HUES6 (cell line): Measurements from ENCODE around the gene ZNF714.

Experiments used
- H3K27ac ChIP-seq: 2 replicates; pipeline ENCODE4 v1.7.0; 2013; ENCODE audit warnings: low read depth, mild to moderate bottlenecking, low read length, inconsistent platforms
- H3K27me3 ChIP-seq: 2 replicates; pipeline ENCODE4 v1.6.1; 2013; ENCODE audit warnings: low read length; ENCODE audit not compliant: control insufficient read depth, insufficient read depth
- H3K36me3 ChIP-seq: 2 replicates; pipeline ENCODE4 v1.6.1; 2013; ENCODE audit warnings: low read length; ENCODE audit not compliant: control insufficient read depth, insufficient read depth
- H3K4me1 ChIP-seq: 2 replicates; pipeline ENCODE4 v1.6.1; 2013; ENCODE audit warnings: low read length; ENCODE audit not compliant: control insufficient read depth, insufficient read depth
- H3K4me3 ChIP-seq: 2 replicates; pipeline ENCODE4 v1.5.1; 2013; ENCODE audit warnings: low read depth, low read length
- H3K9ac ChIP-seq: one replicate; pipeline ENCODE4 v1.6.1; 2013; ENCODE audit warnings: mild to moderate bottlenecking, low read length
- H3K9me3 ChIP-seq: 2 replicates; pipeline ENCODE4 v1.6.1; 2013; ENCODE audit warnings: low read depth, low read length; ENCODE audit not compliant: control insufficient read depth, insufficient read depth

ZNF714 gene

DNA sequence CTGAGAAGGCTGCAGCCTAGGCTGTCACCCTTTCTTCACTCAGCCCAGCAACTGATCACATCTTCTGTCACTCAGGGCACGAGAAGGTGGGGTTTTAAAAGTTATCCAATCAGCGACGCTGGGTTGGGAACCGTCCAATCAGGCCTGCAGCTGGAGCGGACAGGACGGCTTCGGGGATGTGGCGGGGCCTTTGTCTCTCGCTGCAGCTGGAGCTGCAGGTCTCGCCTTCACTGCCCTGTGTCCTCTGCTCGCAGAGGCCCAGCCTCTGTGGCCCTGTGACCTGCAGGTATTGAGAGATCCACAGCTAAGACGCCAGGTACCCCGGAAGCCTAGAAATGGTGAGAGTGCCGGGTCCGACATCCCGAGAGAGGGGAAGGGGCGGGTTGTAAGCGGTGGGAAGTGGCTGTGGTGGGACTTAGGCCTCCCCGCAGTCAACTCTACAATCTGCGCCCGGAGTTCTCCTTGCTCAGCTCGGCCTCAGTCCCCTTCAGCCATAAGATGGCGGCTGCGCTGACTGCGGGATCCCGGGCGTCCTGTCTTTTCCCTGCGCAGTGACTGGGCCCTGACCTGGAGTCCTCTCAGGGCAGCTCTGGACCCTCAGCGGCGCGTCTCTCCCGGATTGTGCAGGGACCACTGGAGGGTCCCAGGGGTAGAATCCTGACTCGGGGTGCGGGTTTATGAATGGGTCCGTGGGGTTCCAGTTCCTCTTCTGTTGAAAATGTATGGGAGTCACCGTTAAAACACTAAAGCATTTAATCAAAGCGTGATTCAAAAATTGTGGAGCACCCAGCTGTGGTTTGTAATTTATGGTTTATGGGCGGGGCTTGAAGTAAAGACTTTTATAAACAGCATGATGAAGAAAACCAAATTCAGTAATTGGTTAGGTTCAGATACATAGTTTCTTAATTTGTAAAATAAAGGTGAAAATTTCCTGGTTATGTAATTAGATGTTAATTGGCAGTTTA, at the start of gene ZNF714:
TSS of gene ZNF714 (plus strand) at position 193 of the 965 bp plus-strand sequence. CDS start 16,066 bp downstream, outside the sequence.
- Histone ChIP-seq H3K36me3 (peaks cover 29% of the 10 kb centered on the region), H3K4me1 (0 out of 2 replicates have a peak, but pooled peaks cover 2% of the 10 kb centered on the region), H3K4me3 (peak within 1 kb of the TSS; percentile 94), H3K9me3 (no peaks in the 10 kb centered on the region), H3K27me3 (no peaks in the 10 kb centered on the region), H3K9ac (peak within 1 kb of the TSS; percentile 97), H3K27ac (peak within 1 kb of the TSS; percentile 85)

GRCh38 chr19:21045028-21045427, 37.0 kb upstream of the ZNF714 start:
- Histone ChIP-seq H3K27me3 (no peaks in the 10 kb centered on the region), H3K27ac (no peak overlapping the region), H3K4me1 (no peaks in the 10 kb centered on the region), H3K4me3 (no peak overlapping the region), H3K9me3 (peaks cover 39% of the 10 kb centered on the region), H3K36me3 (peaks cover 40% of the 10 kb centered on the region), H3K9ac (no peak overlapping the region)

GRCh38 chr19:21046489-21046888, 35.5 kb upstream of the ZNF714 start:
- Histone ChIP-seq H3K36me3 (peaks cover 36% of the 10 kb centered on the region), H3K9me3 (peaks cover 39% of the 10 kb centered on the region), H3K27ac (no peak overlapping the region), H3K4me1 (no peaks in the 10 kb centered on the region), H3K4me3 (no peak overlapping the region), H3K27me3 (no peaks in the 10 kb centered on the region), H3K9ac (no peak overlapping the region)

DNA sequence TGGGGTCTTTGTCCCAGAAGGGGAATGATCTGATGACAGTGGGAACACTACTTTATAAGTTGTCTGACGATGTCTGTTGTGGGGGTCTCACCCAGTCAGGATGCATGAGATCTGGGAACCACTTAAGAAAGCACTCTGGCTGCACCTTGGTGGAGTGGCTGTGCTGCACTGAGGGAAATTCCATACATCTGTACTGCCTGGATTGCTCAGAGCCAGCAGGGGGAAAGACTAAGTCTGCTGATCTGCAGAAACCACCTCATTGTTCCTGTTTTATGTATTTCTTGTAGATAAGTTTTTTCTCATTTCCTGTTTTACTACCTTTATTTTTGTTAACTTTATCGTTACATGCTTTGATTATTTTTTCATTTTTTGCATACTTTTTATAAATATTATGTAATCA, 34.3 kb upstream of the ZNF714 start:
- Histone ChIP-seq H3K27me3 (no peaks in the 10 kb centered on the region), H3K36me3 (peaks cover 41% of the 10 kb centered on the region), H3K4me3 (no peak overlapping the region), H3K4me1 (no peaks in the 10 kb centered on the region), H3K9me3 (peaks cover 36% of the 10 kb centered on the region), H3K9ac (no peak overlapping the region), H3K27ac (no peak overlapping the region)

DNA sequence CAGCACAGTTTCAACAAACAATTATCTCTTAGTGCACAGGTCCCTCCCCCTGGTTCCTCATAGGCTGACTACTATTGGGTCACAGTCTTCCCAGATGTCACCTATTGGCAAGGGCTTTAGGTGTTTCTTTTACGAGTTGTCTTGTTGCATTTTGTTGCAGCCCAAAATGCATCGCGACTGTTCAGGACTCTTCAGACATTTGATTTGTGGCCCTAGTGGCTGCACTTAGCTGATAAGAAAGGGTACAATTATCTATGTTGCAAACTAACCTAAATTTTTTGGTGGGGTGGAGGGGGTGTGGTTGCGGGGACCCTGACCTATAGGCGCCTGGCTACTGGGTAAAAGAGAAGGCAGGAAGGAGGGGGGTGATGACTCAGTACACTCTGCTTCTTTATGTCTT, 29.1 kb upstream of the ZNF714 start:
- Histone ChIP-seq H3K36me3 (peaks cover 57% of the 10 kb centered on the region), H3K27ac (no peak overlapping the region), H3K4me3 (no peak overlapping the region), H3K9ac (no peak overlapping the region), H3K9me3 (peaks cover 8% of the 10 kb centered on the region), H3K27me3 (no peaks in the 10 kb centered on the region), H3K4me1 (no peaks in the 10 kb centered on the region)

GRCh38 chr19:21065336-21065735, 16.7 kb upstream of the ZNF714 start:
- H3K27ac ChIP-seq, result no peak overlapping the region
- peaks cover 11% of the 10 kb centered on the region for H3K36me3 ChIP-seq
- H3K4me1 ChIP-seq, result no peaks in the 10 kb centered on the region
- H3K27me3 ChIP-seq, result no peaks in the 10 kb centered on the region
- peaks cover 8% of the 10 kb centered on the region for H3K9me3 ChIP-seq
- H3K4me3 ChIP-seq, result no peak overlapping the region
- H3K9ac ChIP-seq, result no peak overlapping the region

DNA sequence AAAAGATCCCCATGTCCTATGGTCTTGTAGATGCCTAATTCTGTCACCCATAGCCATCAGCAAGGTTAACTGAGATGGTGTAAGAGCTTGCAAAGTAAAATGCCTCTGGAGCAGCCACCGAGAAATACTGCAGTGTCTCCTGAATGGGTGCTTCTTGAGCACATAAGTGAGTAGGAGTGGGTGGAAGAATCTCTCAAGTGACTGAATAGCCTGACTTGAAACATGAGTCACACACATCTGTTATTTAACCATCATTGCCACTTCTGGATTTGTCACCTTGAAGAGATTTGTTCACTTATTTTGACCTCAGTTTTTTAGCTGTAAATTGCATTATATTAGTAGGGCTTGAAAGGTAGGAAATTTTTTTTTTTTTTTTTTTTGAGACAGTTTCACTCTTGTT, 2.3 kb downstream of the ZNF714 start:
- H3K36me3 ChIP-seq, result peaks cover 43% of the 10 kb centered on the region
- H3K9me3 ChIP-seq, result no peaks in the 10 kb centered on the region
- no peak overlapping the region for H3K9ac ChIP-seq
- H3K4me1 ChIP-seq, result 0 out of 2 replicates have a peak, but pooled peaks cover 2% of the 10 kb centered on the region
- no peak overlapping the region for H3K4me3 ChIP-seq
- no peaks in the 10 kb centered on the region for H3K27me3 ChIP-seq
- no peak overlapping the region for H3K27ac ChIP-seq

- Histone ChIP-seq H3K27me3 (no peaks in the 10 kb centered on the region), H3K27ac (no peak overlapping the region), H3K36me3 (peaks cover 61% of the 10 kb centered on the region), H3K4me1 (0 out of 2 replicates have a peak, but pooled peaks cover 5% of the 10 kb centered on the region), H3K9ac (no peak overlapping the region), H3K9me3 (no peaks in the 10 kb centered on the region), H3K4me3 (no peak overlapping the region)
These were observed 5.9 kb downstream of the ZNF714 start for GRCh38 chr19:21087871-21088270.

- no peaks in the 10 kb centered on the region for H3K27me3 ChIP-seq
- no peak overlapping the region for H3K9ac ChIP-seq
- no peaks in the 10 kb centered on the region for H3K9me3 ChIP-seq
- no peak overlapping the region for H3K27ac ChIP-seq
- H3K4me3 ChIP-seq, result no peak overlapping the region
- H3K36me3 ChIP-seq, result peaks cover 52% of the 10 kb centered on the region
- 0 out of 2 replicates have a peak, but pooled peaks cover 3% of the 10 kb centered on the region for H3K4me1 ChIP-seq
These were observed 10.1 kb downstream of the ZNF714 start for GRCh38 chr19:21092109-21092508.

DNA sequence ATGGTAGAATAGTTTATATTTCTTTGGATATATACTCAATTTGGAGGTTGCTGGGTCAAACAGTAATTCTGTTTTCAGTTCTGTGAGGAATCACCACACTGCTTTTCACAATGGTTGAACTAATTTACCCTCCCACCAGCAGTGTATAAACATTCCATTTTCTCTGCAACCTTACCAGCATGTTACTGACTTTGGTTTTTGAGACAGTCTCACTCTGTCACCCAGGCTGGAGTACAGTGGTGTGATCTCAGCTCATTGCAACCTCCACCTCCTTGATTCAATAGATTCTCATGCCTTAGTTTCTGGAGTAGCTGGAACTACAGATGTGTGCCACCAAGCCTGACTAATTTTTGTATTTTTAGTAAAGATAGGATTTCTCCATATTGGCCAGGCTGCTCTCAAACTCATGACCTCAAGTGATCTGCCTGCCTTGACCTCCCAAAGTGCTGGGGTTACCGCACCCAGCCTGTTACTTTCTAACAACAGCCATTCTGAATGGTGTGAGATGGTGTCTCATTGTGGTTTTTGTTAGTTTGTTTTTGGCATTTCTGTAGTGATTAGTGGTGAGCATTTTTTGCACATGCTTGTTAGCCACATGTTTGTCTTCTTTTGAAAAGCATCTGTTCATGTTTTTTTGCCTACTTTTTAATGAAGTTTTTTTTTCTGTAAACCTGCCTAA, 12.5 kb downstream of the ZNF714 start:
- Histone ChIP-seq H3K27ac (no peak overlapping the region), H3K9me3 (no peaks in the 10 kb centered on the region), H3K4me3 (no peak overlapping the region), H3K9ac (no peak overlapping the region), H3K4me1 (0 out of 2 replicates have a peak, but pooled peaks cover 3% of the 10 kb centered on the region), H3K27me3 (no peaks in the 10 kb centered on the region), H3K36me3 (peaks cover 50% of the 10 kb centered on the region)

GRCh38 chr19:21098291-21098690, 16.3 kb downstream of the ZNF714 start:
- Histone ChIP-seq H3K4me3 (no peak overlapping the region), H3K27ac (no peak overlapping the region), H3K36me3 (peaks cover 61% of the 10 kb centered on the region), H3K9me3 (no peaks in the 10 kb centered on the region), H3K27me3 (no peaks in the 10 kb centered on the region), H3K9ac (no peak overlapping the region), H3K4me1 (no peaks in the 10 kb centered on the region)
